Erythroblast (primary cell): ENCODE results near the gene GLIS1.

Experiments used
- GATA1 ChIP-seq: IDR thresholded peaks from 2 replicates; pipeline ENCODE4 v1.6.1; 2011; ENCODE audit warnings: low read depth, mild to moderate bottlenecking, control low read depth, low read length, moderate library complexity
- POLR2A ChIP-seq: IDR thresholded peaks from 2 replicates; pipeline ENCODE4 v1.6.1; 2011; ENCODE audit warnings: mild to moderate bottlenecking, low read length

GRCh38 chr1:53691326-53691725, 47.6 kb downstream of the GLIS1 start:
- TF ChIP-seq POLR2A = no peak
- TF ChIP-seq GATA1 = no peak
